ENCODE measurements around the gene SLC44A2. TPM values are rescaled to one million over a fixed set of nuclear protein-coding genes. Genes with fewer than 3 reads are reported as not detected.

Gene SLC44A2
- total RNA-seq, 1 experiment from 2014 or later = 130 TPM

GRCh38 chr19:10593148-10593547 lies 32.2 kb upstream of the SLC44A2 start:
- H3K4me1 Mint-ChIP-seq (ENCODE audit: low read depth, unreplicated experiment) = peaks cover 1% of the 10 kb centered on the region
- H3K27me3 Mint-ChIP-seq (ENCODE audit: unreplicated experiment) = no peaks in the 10 kb centered on the region
- intact Hi-C loops (cut with micrococcal nuclease; ENCODE audit: unreplicated experiment) = no loop called here
- CTCF ChIA-PET = no interaction called here
- H3K27ac Mint-ChIP-seq (ENCODE audit: unreplicated experiment) = no peak overlapping the region
- H3K4me3 Mint-ChIP-seq (ENCODE audit: low read depth, unreplicated experiment) = no peak overlapping the region
- TF ChIP-seq CTCF (IDR thresholded peaks at IDR 0.05; ENCODE audit: unreplicated experiment) = no peak
- DNase-seq = no peak
- H3K9me3 Mint-ChIP-seq (ENCODE audit: low read depth, unreplicated experiment) = no peaks in the 10 kb centered on the region
- H3K36me3 Mint-ChIP-seq (ENCODE audit: insufficient read depth, unreplicated experiment) = no peaks in the 10 kb centered on the region
- no TSS peak for BruUV-seq (replicated peaks)

- Mint-ChIP-seq H3K4me3 (ENCODE audit: low read depth, unreplicated experiment) (no peak overlapping the region), H3K36me3 (ENCODE audit: insufficient read depth, unreplicated experiment) (no peaks in the 10 kb centered on the region), H3K9me3 (ENCODE audit: low read depth, unreplicated experiment) (no peaks in the 10 kb centered on the region), H3K27me3 (ENCODE audit: unreplicated experiment) (no peaks in the 10 kb centered on the region), H3K4me1 (ENCODE audit: low read depth, unreplicated experiment) (no peaks in the 10 kb centered on the region), H3K27ac (ENCODE audit: unreplicated experiment) (no peak overlapping the region)
- no TSS peak for BruUV-seq (replicated peaks)
- TF ChIP-seq CTCF (IDR thresholded peaks at IDR 0.05; ENCODE audit: unreplicated experiment) = no peak
- intact Hi-C loops (cut with micrococcal nuclease; ENCODE audit: unreplicated experiment) = no loop called here
- DNase-seq = no peak
- CTCF ChIA-PET = no interaction called here
Measured at GRCh38 chr19:10593820-10594637, 31.3 kb upstream of the SLC44A2 start.

GRCh38 chr19:10600149-10600548 lies 25.2 kb upstream of the SLC44A2 start:
- TF ChIP-seq CTCF (IDR thresholded peaks at IDR 0.05; ENCODE audit: unreplicated experiment) = no peak
- H3K27me3 Mint-ChIP-seq (ENCODE audit: unreplicated experiment) = no peaks in the 10 kb centered on the region
- BruUV-seq (replicated peaks) = no TSS peak
- no peak overlapping the region for H3K4me3 Mint-ChIP-seq (ENCODE audit: low read depth, unreplicated experiment)
- DNase-seq = no peak
- no peaks in the 10 kb centered on the region for H3K36me3 Mint-ChIP-seq (ENCODE audit: insufficient read depth, unreplicated experiment)
- no peak overlapping the region for H3K27ac Mint-ChIP-seq (ENCODE audit: unreplicated experiment)
- CTCF ChIA-PET = interaction anchor here (0.6 kb wide), 1 partner anchor 8 kb away, joined by 3 read pairs; no protein-coding TSS in a partner anchor
- intact Hi-C loops (cut with micrococcal nuclease; ENCODE audit: unreplicated experiment) = no loop called here
- H3K4me1 Mint-ChIP-seq (ENCODE audit: low read depth, unreplicated experiment) = peaks cover 16% of the 10 kb centered on the region
- no peaks in the 10 kb centered on the region for H3K9me3 Mint-ChIP-seq (ENCODE audit: low read depth, unreplicated experiment)

GRCh38 chr19:10601999-10602329 lies 23.4 kb upstream of the SLC44A2 start:
- H3K9me3 Mint-ChIP-seq (ENCODE audit: low read depth, unreplicated experiment) = no peaks in the 10 kb centered on the region
- TF ChIP-seq CTCF (IDR thresholded peaks at IDR 0.05; ENCODE audit: unreplicated experiment) = no peak
- no peaks in the 10 kb centered on the region for H3K27me3 Mint-ChIP-seq (ENCODE audit: unreplicated experiment)
- CTCF ChIA-PET = interaction anchor here (0.6 to 0.7 kb wide), 2 partner anchors 20 to 927 kb away, joined by 4 read pairs; partner anchors contain the start of gene ZNF562
- intact Hi-C loops (cut with micrococcal nuclease; ENCODE audit: unreplicated experiment) = no loop called here
- H3K4me3 Mint-ChIP-seq (ENCODE audit: low read depth, unreplicated experiment) = no peak overlapping the region
- H3K4me1 Mint-ChIP-seq (ENCODE audit: low read depth, unreplicated experiment) = peaks cover 16% of the 10 kb centered on the region
- BruUV-seq (replicated peaks) = no TSS peak
- DNase-seq = no peak
- H3K27ac Mint-ChIP-seq (ENCODE audit: unreplicated experiment) = no peak overlapping the region
- H3K36me3 Mint-ChIP-seq (ENCODE audit: insufficient read depth, unreplicated experiment) = no peaks in the 10 kb centered on the region
